IgD-negative memory B cell (primary cell): Measurements from ENCODE around the gene CLTRN. TPM values are rescaled to one million over a fixed set of nuclear protein-coding genes. Genes with fewer than 3 reads are reported as not detected.
"Not testable (repeated sequence)": the region's sequence is repeated elsewhere in the genome, so short reads cannot be mapped to it uniquely, and the experiment has no call there.

Experiments used
- H3K27ac Mint-ChIP-seq, 3 donors: one replicate each; pipeline ENCODE4 v1.8.0; 2020 to 2022; ENCODE audit warnings: mild to moderate bottlenecking in 3 of 3, mixed read lengths in 3 of 3, moderate library complexity in 1 of 3
- H3K27me3 Mint-ChIP-seq: one replicate; pipeline ENCODE4 v1.8.0; 2021; ENCODE audit warnings: mixed read lengths
- H3K36me3 Mint-ChIP-seq: one replicate; pipeline ENCODE4 v1.8.0; 2020; ENCODE audit warnings: mild to moderate bottlenecking, mixed read lengths
- H3K4me1 Mint-ChIP-seq, 3 donors: one replicate each; pipeline ENCODE4 v1.8.0; 2020 to 2022; ENCODE audit warnings: mixed read lengths in 3 of 3, mild to moderate bottlenecking in 1 of 3
- H3K4me3 Mint-ChIP-seq, 4 donors: one replicate each; pipeline ENCODE4 v1.8.0; 2020 to 2022; ENCODE audit warnings: mild to moderate bottlenecking in 4 of 4, mixed read lengths in 4 of 4, moderate library complexity in 3 of 4
- H3K9me3 Mint-ChIP-seq, 3 donors: one replicate each; pipeline ENCODE4 v1.8.0; 2020 to 2021; ENCODE audit warnings: mixed read lengths in 3 of 3, mild to moderate bottlenecking in 1 of 3
- polyA plus RNA-seq: library from polyadenylated mRNA; unstranded; fragments of 300-500 nt; fragmentation: Illumina TruSeq; gene quantifications from one replicate; pipeline ENCODE4 v1.2.3, GENCODE V29; 2021

CLTRN gene
- polyA plus RNA-seq, 1 donor from 2014 or later = not detected

DNA sequence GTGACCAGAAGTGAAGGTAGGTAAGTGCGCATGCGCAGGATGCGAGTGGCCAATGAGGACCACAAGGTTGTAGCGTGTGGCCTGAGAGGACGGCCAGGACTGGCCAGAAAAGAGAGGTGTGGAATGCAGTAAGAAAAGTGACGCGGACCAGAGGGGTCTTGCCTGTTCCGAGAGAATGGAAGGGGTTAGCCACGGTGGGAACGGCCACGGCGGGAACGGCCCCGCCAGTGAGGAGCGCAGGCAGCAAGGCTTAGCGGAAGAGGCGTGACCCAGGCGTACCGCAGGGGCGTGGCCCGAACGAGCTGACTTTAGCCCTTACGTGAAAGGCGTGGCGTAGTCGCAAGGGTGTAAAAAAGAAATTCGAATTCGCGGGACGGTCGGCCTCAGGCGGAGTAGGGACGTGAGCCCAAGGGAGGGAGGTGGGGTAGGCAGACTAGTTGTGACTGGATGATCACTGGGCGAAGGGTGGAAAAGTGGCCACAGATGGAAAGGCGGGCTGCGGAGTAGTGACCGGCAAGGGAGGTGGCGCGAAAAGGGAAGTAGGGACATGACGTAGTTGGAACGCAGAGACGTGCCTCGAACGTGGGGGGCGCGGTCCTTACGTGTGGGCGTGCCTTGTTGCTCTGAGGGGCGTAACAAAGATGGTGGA is 10.4 kb upstream of the CLTRN start:
- Mint-ChIP-seq H3K4me1 (peaks cover 0 to 20% (median 11%) of the 10 kb centered on the region in 3 donors), H3K9me3 (no peaks in the 10 kb centered on the region), H3K27ac (no peak overlapping the region), H3K4me3 (no peak overlapping the region), H3K36me3 (no peaks in the 10 kb centered on the region), H3K27me3 (peaks cover 7% of the 10 kb centered on the region)

DNA sequence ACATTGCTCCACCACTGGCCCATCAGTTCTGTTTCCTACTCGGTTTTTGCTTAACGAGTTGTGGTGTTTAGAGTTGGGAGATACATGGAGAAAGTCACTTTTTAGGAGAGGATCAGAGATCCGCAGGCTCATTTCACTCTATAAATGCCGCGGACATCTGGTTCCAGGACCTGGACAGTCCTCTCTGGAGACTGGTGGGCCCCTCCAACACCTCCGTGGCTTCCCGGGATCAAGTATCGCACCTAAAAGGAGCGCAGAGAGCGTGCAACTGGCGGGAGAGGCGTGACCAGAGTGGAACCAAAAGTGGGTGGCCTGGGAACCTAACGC is 9.9 kb upstream of the CLTRN start:
- H3K27ac Mint-ChIP-seq = no peak overlapping the region
- H3K36me3 Mint-ChIP-seq = no peaks in the 10 kb centered on the region
- no peaks in the 10 kb centered on the region for H3K9me3 Mint-ChIP-seq
- peaks cover 0 to 20% (median 11%) of the 10 kb centered on the region in 3 donors for H3K4me1 Mint-ChIP-seq
- H3K4me3 Mint-ChIP-seq = no peak overlapping the region
- H3K27me3 Mint-ChIP-seq = peaks cover 7% of the 10 kb centered on the region

DNA sequence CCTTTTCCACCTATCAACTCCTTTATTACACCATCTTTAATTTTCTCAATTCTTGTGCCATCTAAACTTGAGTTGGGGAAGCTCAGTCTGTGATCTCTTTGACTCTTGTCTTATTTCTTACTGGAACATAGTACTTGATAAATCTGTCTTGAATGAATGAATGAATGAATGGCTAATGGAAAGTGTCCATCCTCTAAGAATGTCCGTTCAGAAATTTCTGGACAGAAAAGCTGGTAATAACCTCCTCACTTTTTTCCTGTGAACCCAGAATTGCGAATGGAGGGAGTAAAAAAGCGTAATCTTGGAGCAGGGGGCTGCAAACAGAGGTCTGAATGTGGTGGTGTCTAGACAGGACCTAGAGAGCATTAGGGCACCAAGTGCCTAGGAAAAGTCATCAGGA is 9.4 kb upstream of the CLTRN start:
- H3K27ac Mint-ChIP-seq = no peak overlapping the region
- H3K4me3 Mint-ChIP-seq = no peak overlapping the region
- H3K4me1 Mint-ChIP-seq = peaks cover 0 to 18% (median 11%) of the 10 kb centered on the region in 3 donors
- H3K27me3 Mint-ChIP-seq = peaks cover 7% of the 10 kb centered on the region
- no peaks in the 10 kb centered on the region for H3K36me3 Mint-ChIP-seq
- H3K9me3 Mint-ChIP-seq = no peaks in the 10 kb centered on the region

DNA sequence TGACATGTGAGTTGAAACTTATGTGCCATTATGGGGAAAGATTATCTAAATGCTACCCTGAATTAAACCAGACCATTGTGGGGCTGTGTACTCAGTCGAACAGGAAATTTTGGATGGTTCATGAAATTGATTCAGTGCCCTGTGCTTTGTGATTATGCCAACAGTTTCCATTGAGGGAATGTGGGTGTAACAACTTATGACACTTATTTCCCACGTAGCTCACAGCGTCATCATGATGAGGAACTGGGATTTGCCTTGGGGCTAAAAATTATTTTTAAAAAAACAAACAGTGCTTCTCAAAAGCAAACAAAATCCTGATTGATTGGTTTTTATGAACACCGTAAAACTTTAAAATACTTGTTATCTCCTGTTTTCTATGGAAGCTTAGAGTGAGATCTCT is 8.3 kb upstream of the CLTRN start:
- peaks cover 7% of the 10 kb centered on the region for H3K27me3 Mint-ChIP-seq
- H3K9me3 Mint-ChIP-seq = no peaks in the 10 kb centered on the region
- H3K4me1 Mint-ChIP-seq = peaks cover 0 to 14% (median 8%) of the 10 kb centered on the region in 3 donors
- no peaks in the 10 kb centered on the region for H3K36me3 Mint-ChIP-seq
- peak overlapping the region in 1 of 4 donors; percentile 25 for H3K4me3 Mint-ChIP-seq
- H3K27ac Mint-ChIP-seq = no peak overlapping the region

DNA sequence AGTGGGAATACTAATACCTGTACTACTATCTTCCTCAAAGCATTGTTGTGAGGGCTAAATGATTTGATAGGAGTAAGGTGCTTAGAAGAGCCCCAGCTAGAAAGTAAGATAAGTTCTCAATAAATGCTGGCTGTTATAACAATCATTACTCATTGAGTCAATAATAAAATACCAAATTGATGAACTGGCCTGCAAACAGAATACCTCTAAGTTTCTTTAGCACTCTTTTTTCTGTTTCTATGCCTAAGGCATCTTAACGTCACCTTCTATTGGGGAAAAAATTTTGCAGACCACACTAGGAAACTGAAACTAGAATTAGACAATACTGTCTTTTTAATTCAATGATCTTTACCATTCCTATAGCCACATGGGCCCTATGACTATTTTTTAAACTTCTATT is 1.2 kb downstream of the CLTRN start:
- Mint-ChIP-seq H3K4me1 (peaks cover 0 to 1% (median 0%) of the 10 kb centered on the region in 3 donors), H3K27me3 (peaks cover 41% of the 10 kb centered on the region), H3K27ac (no peak overlapping the region), H3K4me3 (no peak overlapping the region), H3K36me3 (peaks cover 6% of the 10 kb centered on the region), H3K9me3 (peaks cover 0 to 4% (median 0%) of the 10 kb centered on the region in 3 donors)

DNA sequence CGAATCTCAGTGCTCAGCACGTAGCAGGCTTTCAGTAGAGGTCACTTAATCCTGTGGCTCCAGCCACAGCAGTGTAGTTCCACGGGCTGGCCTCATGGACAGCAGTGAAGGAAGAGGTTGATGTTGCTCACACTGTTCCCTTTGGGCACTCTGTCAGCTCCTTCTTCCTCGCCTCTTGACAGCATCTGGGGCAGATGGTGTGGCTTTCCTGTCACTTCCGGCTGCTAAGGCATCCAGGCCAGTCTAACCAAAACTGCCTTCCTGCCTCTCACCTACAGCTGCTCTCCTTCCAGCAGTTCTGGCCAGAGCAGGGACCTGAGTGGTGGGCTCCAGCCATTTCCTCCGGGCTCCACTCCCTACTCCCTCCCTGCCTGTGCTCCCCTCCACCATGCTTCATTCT is 9.8 kb downstream of the CLTRN start:
- H3K4me3 Mint-ChIP-seq, H3K27ac Mint-ChIP-seq, H3K4me1 Mint-ChIP-seq, H3K36me3 Mint-ChIP-seq, H3K9me3 Mint-ChIP-seq: not testable (repeated sequence)
- peaks cover 37% of the 10 kb centered on the region for H3K27me3 Mint-ChIP-seq

DNA sequence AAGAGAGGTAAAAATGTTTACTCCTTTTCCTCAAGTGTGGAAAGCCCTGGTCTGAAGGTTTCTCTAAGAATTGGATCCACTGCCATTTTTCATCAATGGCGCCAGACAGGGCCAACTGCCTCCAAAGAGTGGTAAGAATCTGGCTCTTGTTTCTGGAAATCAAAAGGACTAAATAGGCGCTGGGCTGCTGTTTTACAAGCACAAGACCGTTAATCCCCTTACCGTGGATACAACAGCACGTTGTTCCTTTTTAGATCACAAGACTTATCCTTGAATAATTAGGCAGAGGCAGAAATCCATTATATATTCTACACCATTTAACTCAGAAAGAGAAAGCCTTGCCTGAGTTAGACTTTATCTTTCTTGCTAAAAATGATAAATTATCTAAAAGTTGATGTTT is 10.6 kb downstream of the CLTRN start:
- Mint-ChIP-seq H3K36me3 (peaks cover 4% of the 10 kb centered on the region), H3K27ac (no peak overlapping the region), H3K27me3 (peaks cover 30% of the 10 kb centered on the region), H3K4me3 (no peak overlapping the region), H3K9me3 (no peaks in the 10 kb centered on the region), H3K4me1 (peaks cover 0 to 1% (median 0%) of the 10 kb centered on the region in 3 donors)

DNA sequence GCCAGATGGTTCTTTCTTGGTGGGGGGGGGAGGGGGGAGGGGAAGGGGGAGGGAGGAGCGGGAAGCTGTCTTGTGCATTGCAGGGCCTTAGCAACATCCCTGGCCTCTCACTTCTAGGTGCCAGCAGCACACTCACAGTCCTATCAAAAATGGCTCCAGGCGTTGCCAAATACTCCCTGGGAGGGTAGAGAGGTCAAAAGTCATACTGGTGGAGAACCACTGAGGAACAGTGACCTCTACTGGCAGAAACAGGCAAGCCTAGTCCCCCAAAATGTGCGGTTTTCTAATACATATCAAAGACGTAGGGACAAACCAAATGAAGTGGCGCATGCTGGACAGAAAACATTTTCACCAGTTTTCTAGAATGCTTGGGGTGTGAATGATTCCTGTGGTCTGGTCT is 17.1 kb downstream of the CLTRN start:
- H3K27ac Mint-ChIP-seq, H3K4me3 Mint-ChIP-seq, H3K4me1 Mint-ChIP-seq, H3K9me3 Mint-ChIP-seq, H3K36me3 Mint-ChIP-seq: not testable (repeated sequence)
- peaks cover 11% of the 10 kb centered on the region for H3K27me3 Mint-ChIP-seq

DNA sequence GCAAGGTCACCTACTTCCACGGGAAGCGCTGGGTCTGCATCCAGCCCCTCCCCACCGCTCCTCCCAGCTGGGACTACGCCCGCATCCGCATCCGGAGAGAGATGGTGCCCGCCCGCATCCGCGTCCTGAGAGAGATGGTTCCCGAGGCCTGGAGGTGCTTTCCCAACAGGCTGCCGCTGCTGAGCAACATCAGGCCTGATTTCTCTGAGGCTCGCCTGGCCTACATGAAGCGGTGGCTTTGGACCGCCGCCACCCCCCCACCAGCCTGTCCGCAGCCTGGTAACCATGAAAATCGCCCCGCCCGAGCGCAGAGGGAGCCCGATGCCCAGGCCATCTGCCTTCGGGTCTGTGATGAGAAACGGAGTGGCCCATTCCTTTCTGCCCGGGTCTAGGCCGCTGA is 18.1 kb downstream of the CLTRN start:
- peaks cover 10% of the 10 kb centered on the region for H3K27me3 Mint-ChIP-seq
- no peaks in the 10 kb centered on the region for H3K9me3 Mint-ChIP-seq
- H3K4me3 Mint-ChIP-seq = no peak overlapping the region
- no peak overlapping the region for H3K27ac Mint-ChIP-seq
- peaks cover 5% of the 10 kb centered on the region for H3K36me3 Mint-ChIP-seq
- no peaks in the 10 kb centered on the region for H3K4me1 Mint-ChIP-seq

DNA sequence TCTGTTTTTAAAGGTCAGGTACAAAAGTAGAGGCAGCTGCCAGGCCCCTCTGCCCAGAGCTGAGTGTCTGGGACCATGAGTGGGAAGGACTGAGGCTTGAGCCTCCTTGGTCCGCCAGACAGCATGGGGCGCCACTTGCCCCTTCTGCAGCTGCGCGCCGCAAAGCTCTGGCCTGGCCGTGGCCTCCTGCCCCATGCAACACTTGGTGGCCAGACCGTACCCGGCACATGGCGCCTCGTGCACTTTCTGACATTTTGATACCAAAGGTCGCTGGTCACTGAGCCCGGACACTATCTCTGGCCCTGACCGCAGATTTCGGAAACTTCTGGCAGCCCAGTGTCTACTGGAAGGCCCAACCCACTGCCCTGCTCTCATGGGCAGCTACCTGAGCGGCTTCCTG is 18.6 kb downstream of the CLTRN start:
- H3K27ac Mint-ChIP-seq = no peak overlapping the region
- peaks cover 4% of the 10 kb centered on the region for H3K36me3 Mint-ChIP-seq
- no peak overlapping the region for H3K4me3 Mint-ChIP-seq
- no peaks in the 10 kb centered on the region for H3K4me1 Mint-ChIP-seq
- no peaks in the 10 kb centered on the region for H3K9me3 Mint-ChIP-seq
- peaks cover 10% of the 10 kb centered on the region for H3K27me3 Mint-ChIP-seq

DNA sequence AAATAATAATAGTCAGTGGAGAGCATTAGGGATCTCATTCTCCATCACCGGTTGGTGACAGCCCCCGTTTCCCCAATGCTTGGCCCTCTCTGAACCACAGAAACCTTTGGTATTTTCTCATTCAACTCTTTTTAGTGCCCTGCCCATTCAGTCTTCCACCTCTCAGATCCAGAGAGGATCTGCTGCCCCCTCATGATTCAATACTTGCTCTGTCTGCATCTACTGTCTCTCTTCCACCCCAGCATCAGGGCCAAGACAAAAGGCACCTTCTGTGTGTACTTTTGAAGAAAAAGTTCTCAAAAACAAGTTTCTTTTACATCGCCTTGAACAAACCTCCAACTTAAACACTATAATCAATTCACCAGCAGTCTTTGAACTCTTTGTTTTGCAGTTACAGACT is 19.3 kb downstream of the CLTRN start:
- Mint-ChIP-seq H3K4me1 (no peaks in the 10 kb centered on the region), H3K27me3 (peaks cover 10% of the 10 kb centered on the region), H3K27ac (no peak overlapping the region), H3K4me3 (peak overlapping the region in 1 of 4 donors; percentile 3), H3K36me3 (peaks cover 4% of the 10 kb centered on the region), H3K9me3 (no peaks in the 10 kb centered on the region)

DNA sequence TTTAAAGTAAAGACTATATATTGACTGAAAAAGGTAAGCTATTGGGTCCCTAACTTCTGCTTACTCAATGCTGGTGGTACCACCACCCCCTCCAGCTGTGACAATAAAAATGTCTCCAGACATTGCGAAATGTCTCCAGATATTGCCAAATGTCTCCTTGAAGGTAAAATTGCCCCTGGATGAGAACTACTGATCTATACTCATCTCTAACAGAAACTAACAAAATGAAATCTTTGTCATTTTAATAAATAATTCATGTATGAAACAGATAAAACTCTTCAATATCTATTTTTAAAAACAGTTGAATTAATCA is 20.1 kb downstream of the CLTRN start:
- H3K36me3 Mint-ChIP-seq = peaks cover 4% of the 10 kb centered on the region
- H3K27me3 Mint-ChIP-seq = peaks cover 10% of the 10 kb centered on the region
- H3K27ac Mint-ChIP-seq = no peak overlapping the region
- H3K4me1 Mint-ChIP-seq = no peaks in the 10 kb centered on the region
- H3K9me3 Mint-ChIP-seq = no peaks in the 10 kb centered on the region
- H3K4me3 Mint-ChIP-seq = no peak overlapping the region

DNA sequence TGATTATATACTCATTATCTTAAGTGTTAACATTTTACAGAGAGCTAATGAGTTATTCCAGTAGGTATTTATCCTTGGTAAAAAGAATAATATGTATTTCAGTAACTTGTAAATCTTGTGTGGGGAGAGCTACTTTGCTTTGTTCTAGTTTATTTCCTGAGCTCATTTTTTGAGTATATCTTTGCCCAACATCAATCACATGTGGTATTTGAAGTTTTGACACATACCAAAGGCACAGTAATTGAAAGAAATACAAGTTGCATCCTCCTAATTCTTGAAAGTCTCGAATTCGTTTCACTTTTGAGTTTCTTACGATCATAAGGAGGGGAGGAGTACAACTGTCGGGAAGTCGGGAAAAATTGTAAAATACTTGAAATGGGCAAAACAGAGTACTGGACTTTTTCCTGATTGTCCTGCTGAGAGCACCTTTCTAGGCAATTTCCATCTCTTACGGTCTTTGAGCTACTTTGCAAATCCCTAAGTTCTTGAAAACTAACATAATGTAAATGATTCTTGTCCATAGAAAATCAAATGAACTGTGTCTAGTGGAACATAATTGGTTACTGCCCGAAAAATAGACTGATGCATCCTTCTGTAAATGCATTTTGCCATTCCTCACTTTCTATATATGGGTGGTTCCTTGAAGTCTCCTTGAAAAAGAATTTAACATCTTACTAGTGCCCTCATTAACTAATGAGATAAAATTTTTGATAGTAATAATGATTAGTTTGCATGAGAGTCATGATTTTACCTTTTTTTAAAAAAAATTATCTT is 20.6 kb downstream of the CLTRN start:
- H3K27me3 Mint-ChIP-seq = peaks cover 11% of the 10 kb centered on the region
- H3K4me3 Mint-ChIP-seq = peak overlapping the region in 1 of 4 donors; percentile 26
- no peak overlapping the region for H3K27ac Mint-ChIP-seq
- no peaks in the 10 kb centered on the region for H3K9me3 Mint-ChIP-seq
- H3K36me3 Mint-ChIP-seq = peaks cover 4% of the 10 kb centered on the region
- no peaks in the 10 kb centered on the region for H3K4me1 Mint-ChIP-seq

DNA sequence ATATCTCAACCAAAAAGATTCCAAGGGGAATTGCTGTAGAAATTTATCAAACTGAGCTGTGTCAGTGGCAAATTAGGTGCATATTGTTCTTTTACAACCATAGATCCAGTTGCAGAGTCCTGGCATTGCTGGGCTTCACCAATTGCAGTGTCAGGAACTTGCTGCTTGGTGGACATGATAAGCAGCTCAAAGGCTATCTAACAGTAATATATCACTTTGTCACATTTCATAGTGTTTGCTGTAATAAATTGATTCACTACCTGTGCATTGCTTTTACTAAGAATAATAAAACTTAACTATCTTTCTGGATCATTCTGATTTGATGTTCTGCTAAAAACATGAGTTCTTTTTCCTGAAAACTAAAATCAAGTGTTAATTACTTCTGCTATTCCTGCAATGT is 33.0 kb downstream of the CLTRN start:
- H3K4me1 Mint-ChIP-seq = no peaks in the 10 kb centered on the region
- no peak overlapping the region for H3K4me3 Mint-ChIP-seq
- H3K36me3 Mint-ChIP-seq = no peaks in the 10 kb centered on the region
- no peak overlapping the region for H3K27ac Mint-ChIP-seq
- peaks cover 15% of the 10 kb centered on the region for H3K27me3 Mint-ChIP-seq
- peaks cover 0 to 5% (median 3%) of the 10 kb centered on the region in 3 donors for H3K9me3 Mint-ChIP-seq

DNA sequence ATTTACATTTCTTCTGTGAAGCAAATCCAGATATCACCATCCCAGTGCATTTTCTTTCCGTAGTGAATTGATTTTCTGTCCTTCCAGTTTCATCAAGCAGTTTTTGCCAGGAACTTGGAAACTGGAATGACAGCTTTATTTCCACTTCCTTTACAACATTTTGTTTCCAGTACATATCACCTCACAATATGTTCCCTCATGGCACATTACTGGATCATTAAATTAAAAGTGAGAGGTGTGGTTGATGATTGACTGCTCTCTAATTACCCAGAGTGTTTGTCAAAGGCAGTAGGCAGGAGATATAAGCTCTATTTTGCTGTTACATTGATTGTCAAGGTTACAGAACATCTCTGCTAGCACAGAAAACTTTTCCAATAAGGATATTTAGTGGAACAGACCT is 41.6 kb downstream of the CLTRN start:
- no peak overlapping the region for H3K4me3 Mint-ChIP-seq
- H3K36me3 Mint-ChIP-seq = peaks cover 2% of the 10 kb centered on the region
- peaks cover 0 to 9% (median 5%) of the 10 kb centered on the region in 3 donors for H3K9me3 Mint-ChIP-seq
- H3K27ac Mint-ChIP-seq = no peak overlapping the region
- H3K27me3 Mint-ChIP-seq = peaks cover 16% of the 10 kb centered on the region
- no peaks in the 10 kb centered on the region for H3K4me1 Mint-ChIP-seq

DNA sequence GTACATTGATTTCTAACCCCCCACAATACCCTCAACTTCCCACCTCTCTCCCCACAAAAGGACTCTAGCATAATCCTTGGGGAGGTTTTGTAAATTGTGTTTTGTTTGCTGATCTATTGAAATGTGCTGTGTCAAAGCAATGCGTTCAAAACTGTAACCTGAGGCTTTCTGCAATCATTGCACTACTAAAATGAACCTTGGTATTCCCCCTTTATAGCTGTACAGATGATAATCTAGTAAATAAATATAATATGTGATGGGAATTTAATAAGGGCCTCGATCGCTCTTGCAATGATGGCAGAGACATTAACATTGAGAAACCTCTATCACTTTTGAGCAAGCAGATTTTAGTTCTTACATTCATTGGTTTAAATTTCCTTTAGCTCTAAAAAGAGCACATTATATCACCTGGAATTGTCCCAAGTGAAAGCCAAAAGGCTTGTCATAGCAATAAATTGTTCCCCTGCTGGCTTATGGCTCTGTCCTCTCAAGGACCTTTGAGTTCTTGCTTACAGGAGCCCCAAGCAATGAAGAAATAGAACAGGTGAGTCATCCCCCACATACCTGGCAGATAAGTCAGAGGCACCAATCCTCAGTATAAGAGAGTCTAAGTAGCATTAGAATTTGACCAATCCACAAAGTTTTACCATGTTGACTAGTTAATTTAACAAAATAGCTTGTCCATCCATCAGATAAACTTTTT is 45.4 kb downstream of the CLTRN start:
- Mint-ChIP-seq H3K27me3 (peaks cover 4% of the 10 kb centered on the region), H3K9me3 (peaks cover 2 to 6% (median 3%) of the 10 kb centered on the region in 3 donors), H3K4me1 (no peaks in the 10 kb centered on the region), H3K36me3 (peaks cover 2% of the 10 kb centered on the region), H3K27ac (no peak overlapping the region), H3K4me3 (no peak overlapping the region)
